GM21723 (cell line): ENCODE data around the gene DESI2.

ENCODE experiments used
- ATAC-seq: cut with Tn5 transposase; IDR thresholded peaks from one replicate; pipeline ENCODE4 v1.9.1; 2021; ENCODE audit warnings: mild to moderate bottlenecking, moderate library complexity; ENCODE audit not compliant: unreplicated experiment

Gene DESI2

GRCh38 chr1:244652623-244653438 lies at the start of gene DESI2:
TSS of gene DESI2 (plus strand) at chr1:244653126. CDS start at chr1:244653314, 188 bp downstream.
- peak; percentile 97 for ATAC-seq

DNA sequence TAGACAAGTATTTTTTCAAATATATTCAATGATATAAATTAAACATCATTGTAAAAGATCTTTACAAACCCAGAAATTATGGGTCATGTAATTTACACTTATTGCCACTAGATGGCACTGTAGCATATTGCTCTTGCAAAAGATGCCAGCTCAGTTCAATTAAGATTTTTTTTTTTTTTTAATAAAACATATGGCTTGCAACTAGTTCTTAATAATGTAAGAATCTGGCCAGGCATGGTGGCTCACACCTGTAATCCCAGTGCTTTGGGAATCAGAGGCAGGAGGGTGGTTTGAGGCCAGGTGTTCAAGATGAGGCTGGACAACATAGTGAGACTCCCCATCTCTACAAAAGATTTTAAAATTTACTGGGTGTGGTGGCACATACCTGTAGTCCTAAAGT lies 49.4 kb upstream of the DESI2 start:
- no peak for ATAC-seq

DNA sequence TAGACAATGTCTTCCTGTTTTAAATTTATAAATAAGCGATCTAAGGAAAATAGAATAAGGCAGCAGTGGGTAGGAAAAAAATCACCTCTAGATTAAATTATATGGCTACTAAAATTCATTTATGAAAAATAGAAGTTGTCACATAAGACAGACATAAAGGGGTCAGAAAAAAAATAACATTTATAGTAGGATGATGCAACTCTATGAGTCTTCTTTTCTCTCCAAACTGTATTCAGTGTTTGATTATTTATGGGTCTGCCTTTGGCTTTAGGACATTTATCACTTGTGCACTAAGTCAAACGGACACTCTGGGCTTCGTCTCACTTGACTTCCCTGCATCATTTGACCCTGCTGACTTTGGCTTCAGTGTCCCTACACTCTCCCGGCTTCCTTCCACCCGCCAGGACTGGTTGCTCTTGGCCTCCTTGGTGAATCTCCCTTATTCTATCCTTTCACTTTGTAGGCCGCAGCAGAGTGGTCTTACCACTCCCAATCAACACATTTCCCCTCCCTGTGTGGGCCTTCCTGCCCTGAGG lies 47.0 kb upstream of the DESI2 start:
- no peak for ATAC-seq

GRCh38 chr1:244614113-244614836 lies 38.7 kb upstream of the DESI2 start:
- ATAC-seq = no peak

DNA sequence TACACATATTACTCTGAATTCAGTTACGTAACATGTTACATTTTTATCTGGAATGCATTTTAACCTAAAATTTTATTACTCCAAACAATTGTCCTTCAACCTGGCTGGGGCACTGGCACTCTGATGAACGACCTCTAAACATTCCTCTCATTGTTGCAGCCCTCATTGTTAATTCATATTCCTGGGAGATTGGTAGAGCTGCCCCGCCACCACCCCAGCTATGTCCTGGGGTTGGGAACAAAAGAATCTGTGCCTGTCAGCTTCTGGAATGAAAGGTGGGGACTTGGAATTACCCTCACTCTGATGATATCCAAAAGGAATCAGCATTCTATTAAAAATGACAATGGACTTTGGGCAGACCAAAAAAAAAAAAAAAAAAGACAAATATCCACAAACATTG lies 38.0 kb upstream of the DESI2 start:
- no peak for ATAC-seq

GRCh38 chr1:244615301-244615700 lies 37.6 kb upstream of the DESI2 start:
- no peak for ATAC-seq

- ATAC-seq = no peak
Measured at GRCh38 chr1:244626709-244627108, 26.2 kb upstream of the DESI2 start.

DNA sequence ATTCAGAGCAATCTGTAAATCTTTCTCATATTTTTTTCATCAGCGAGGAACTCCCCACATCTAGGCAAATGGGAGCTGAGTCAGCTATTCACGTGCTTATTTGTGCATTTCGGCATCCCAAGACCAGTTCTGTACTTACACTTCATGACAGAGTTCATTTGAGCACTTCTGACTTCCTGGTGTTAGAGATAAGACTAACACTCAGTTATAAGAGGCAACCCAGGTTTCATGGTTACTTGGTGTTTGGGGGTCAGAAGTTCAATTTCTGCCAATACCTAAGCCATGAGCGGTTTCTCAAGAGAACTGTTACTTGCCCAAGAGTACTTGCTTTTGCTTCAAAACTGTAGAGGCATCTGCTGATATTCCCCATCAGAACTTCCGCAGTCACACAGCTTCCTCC lies 24.1 kb upstream of the DESI2 start:
- ATAC-seq = no peak

DNA sequence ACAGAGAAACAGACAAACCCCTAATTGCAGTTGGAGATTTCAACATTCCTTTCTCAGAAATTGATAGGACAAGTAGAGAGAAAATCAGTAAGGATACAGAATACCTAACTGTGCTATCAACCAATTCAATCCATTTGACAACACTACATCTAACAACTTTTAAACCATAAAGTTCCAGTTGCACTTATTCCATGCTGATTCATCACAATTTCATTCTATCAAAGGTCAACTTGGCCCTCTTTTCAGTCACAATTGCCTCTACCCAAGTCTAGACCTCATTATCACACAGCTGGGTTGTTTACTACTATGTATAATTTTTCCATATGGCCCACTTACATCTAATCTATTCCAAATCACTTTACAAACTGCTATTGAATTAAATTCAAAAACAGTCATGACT lies 19.8 kb upstream of the DESI2 start:
- ATAC-seq = no peak

GRCh38 chr1:244634546-244634945 lies 18.4 kb upstream of the DESI2 start:
- no peak for ATAC-seq

- no peak for ATAC-seq
Measured at GRCh38 chr1:244636488-244637259, 16.3 kb upstream of the DESI2 start.

DNA sequence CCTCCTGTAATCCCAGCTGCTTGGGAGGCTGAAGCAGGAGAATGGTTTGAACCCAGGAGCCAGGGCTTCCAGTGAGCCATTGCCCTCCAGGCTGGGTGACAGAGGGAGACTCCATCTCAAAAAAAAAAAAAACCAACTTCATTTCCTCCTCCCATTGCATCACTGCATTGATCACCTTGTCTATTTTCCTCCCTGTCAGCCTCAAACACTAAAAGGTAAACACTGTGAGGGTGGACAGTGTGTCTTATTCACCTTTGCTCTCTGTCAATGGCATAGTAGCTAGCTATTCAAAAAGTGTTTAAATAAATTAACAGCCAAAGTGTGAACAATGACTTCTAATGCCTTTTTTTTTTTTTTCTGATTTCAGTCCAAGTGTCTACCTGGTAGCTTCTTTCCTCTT lies 13.4 kb upstream of the DESI2 start:
- ATAC-seq = no peak

- ATAC-seq = no peak
Measured at GRCh38 chr1:244640917-244641316, 12.0 kb upstream of the DESI2 start.

DNA sequence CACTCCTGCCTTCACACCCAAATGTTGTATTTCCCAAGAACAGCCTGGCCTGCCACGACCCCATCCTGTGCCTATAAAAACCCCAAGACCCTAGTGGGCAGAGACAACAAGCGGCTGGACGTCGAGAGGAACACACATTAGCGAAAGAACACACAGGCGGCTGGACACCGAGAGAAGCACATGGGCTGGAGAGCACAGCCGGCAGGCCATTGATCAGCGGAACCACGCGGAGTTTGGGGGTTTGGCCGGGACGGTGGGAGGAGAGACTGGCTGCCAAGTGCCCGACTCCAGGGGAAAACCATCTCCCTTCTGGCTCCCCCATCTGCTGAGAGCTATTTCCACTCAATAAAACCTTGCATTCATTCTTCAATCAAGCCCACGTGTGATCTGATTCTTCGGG lies 10.4 kb upstream of the DESI2 start:
- ATAC-seq = no peak

- ATAC-seq = no peak
Measured at GRCh38 chr1:244642988-244643387, 9.9 kb upstream of the DESI2 start.

- no peak for ATAC-seq
Measured at GRCh38 chr1:244645414-244645813, 7.5 kb upstream of the DESI2 start.

GRCh38 chr1:244645890-244646289 lies 7.0 kb upstream of the DESI2 start:
- no peak for ATAC-seq

- ATAC-seq = no peak
Measured at GRCh38 chr1:244647819-244648218, 5.1 kb upstream of the DESI2 start.

GRCh38 chr1:244651956-244652622 lies 837 bp upstream of the DESI2 start:
- no peak for ATAC-seq

GRCh38 chr1:244653439-244654107 lies 647 bp downstream of the DESI2 start:
- no peak for ATAC-seq
